Measurements from ENCODE around the gene COMMD8.

DNA sequence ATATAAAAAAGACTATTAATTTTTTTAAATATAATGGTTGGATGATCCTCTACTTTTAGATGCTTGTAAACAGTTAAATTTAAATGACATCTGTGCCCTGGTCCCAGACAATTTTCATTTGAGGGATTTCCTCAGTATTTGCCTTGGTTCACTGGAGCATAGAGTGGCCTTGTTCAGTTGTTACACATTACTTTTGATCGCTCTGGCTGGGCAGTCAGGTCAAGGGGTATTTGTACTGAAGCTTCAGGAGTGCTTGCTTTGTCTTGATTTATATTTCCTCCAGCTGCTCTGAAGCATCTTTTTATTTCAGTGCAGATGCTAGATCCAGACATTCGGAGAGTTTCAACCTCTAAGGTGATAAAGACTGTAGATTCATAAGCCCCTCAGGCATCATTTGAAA, 50.0 kb downstream of the COMMD8 start:
- TF ChIP-seq, protein P1, sequence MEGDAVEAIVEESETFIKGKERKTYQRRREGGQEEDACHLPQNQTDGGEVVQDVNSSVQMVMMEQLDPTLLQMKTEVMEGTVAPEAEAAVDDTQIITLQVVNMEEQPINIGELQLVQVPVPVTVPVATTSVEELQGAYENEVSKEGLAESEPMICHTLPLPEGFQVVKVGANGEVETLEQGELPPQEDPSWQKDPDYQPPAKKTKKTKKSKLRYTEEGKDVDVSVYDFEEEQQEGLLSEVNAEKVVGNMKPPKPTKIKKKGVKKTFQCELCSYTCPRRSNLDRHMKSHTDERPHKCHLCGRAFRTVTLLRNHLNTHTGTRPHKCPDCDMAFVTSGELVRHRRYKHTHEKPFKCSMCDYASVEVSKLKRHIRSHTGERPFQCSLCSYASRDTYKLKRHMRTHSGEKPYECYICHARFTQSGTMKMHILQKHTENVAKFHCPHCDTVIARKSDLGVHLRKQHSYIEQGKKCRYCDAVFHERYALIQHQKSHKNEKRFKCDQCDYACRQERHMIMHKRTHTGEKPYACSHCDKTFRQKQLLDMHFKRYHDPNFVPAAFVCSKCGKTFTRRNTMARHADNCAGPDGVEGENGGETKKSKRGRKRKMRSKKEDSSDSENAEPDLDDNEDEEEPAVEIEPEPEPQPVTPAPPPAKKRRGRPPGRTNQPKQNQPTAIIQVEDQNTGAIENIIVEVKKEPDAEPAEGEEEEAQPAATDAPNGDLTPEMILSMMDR (IDR thresholded peaks at IDR 0.05; ENCODE audit: low read length) = no peak
- TF ChIP-seq EZH2phosphoT487 (IDR thresholded peaks at IDR 0.05; ENCODE audit: low read length) = no peak
- TF ChIP-seq EZH2 (optimal IDR thresholded peaks at IDR 0.05; ENCODE audit: low read depth, low read length) = no peak

Data from MM.1S (cell line).